Common myeloid progenitor, CD34-positive (primary cell): ENCODE data around the gene TEX28.
A peak's percentile ranks its signal among the peaks of the same experiment; 100 is the strongest.

Experiments
- CTCF ChIA-PET: fragments of 350-600 bp; sonication (Branson Sonifier 250); formaldehyde crosslinking; loops from one replicate; lab custom pipeline; 2021; ENCODE audit warnings: antibody characterized with exemption; lab: Charles Lee
- POLR2A ChIA-PET: fragments of 350-600 bp; sonication (Branson Sonifier 250); formaldehyde crosslinking; loops from one replicate; lab custom pipeline; 2021; ENCODE audit warnings: antibody characterized with exemption; lab: Charles Lee
- DNase-seq, 3 donors: peaks; one replicate each; pipeline versions ENCODE4 v3.0.0 to v3.0.0-alpha.2; 2013
- H3K27ac ChIP-seq, 2 experiments: 1 replicate in 1 of 2; 2 replicates in 1 of 2; pipeline ENCODE4 v1.7.0; 2013; ENCODE audit warnings: inconsistent platforms in 2 of 2, low read length in 2 of 2, mild to moderate bottlenecking in 2 of 2, low read depth in 1 of 2, moderate library complexity in 1 of 2; ENCODE audit not compliant: severe bottlenecking in 2 of 2, insufficient read depth in 1 of 2, poor library complexity in 1 of 2
- H3K27me3 ChIP-seq, 5 experiments: replicated peaks in 2 of 5; 1 replicate in 3 of 5; 2 replicates in 2 of 5; pipeline versions ENCODE4 v1.6.1 to v1.7.0; 2013; ENCODE audit warnings: low read length in 4 of 5, mild to moderate bottlenecking in 2 of 5, moderate library complexity in 2 of 5, inconsistent platforms in 1 of 5; ENCODE audit not compliant: insufficient read depth in 5 of 5, control insufficient read depth in 4 of 5
- H3K36me3 ChIP-seq, 4 experiments: 1 replicate in 2 of 4; 2 replicates in 2 of 4; pipeline versions ENCODE4 v1.6.1 to v1.7.0; 2013; ENCODE audit warnings: low read length in 3 of 4, control low read depth in 1 of 4, mild to moderate bottlenecking in 1 of 4; ENCODE audit not compliant: control insufficient read depth in 4 of 4, insufficient read depth in 4 of 4
- H3K4me1 ChIP-seq, 4 experiments: 1 replicate in 3 of 4; 2 replicates in 1 of 4; pipeline versions ENCODE4 v1.6.1 to v1.7.1; 2013; ENCODE audit warnings: low read length in 3 of 4, mild to moderate bottlenecking in 3 of 4, control low read depth in 1 of 4, inconsistent platforms in 1 of 4, moderate library complexity in 1 of 4; ENCODE audit not compliant: control insufficient read depth in 4 of 4, insufficient read depth in 4 of 4; ENCODE audit errors: control extremely low read depth in 1 of 4
- H3K4me3 ChIP-seq, 7 experiments: 1 replicate in 4 of 7; 2 replicates in 3 of 7; pipeline versions ENCODE4 v1.5.1 to v1.7.0; 2013; ENCODE audit warnings: mild to moderate bottlenecking in 7 of 7, low read length in 6 of 7, moderate library complexity in 6 of 7, inconsistent platforms in 2 of 7, low read depth in 2 of 7, control low read depth in 1 of 7; ENCODE audit not compliant: insufficient read depth in 4 of 7, control insufficient read depth in 1 of 7; ENCODE audit errors: extremely low read depth in 1 of 7
- H3K9me3 ChIP-seq, 5 experiments: 1 replicate in 4 of 5; 2 replicates in 1 of 5; pipeline versions ENCODE4 v1.6.1 to v1.7.1; 2013; ENCODE audit warnings: low read length in 4 of 5, mild to moderate bottlenecking in 2 of 5, inconsistent platforms in 1 of 5, low read depth in 1 of 5, moderate library complexity in 1 of 5; ENCODE audit not compliant: control insufficient read depth in 4 of 5, insufficient read depth in 2 of 5; ENCODE audit errors: control extremely low read depth in 1 of 5
- WGBS: methylation state at CpG from one replicate; pipeline ENCODE4 v1.1.5; 2013; ENCODE audit not compliant: insufficient coverage; 5-methylcytosine and 5-hydroxymethylcytosine counted together

Gene TEX28

DNA sequence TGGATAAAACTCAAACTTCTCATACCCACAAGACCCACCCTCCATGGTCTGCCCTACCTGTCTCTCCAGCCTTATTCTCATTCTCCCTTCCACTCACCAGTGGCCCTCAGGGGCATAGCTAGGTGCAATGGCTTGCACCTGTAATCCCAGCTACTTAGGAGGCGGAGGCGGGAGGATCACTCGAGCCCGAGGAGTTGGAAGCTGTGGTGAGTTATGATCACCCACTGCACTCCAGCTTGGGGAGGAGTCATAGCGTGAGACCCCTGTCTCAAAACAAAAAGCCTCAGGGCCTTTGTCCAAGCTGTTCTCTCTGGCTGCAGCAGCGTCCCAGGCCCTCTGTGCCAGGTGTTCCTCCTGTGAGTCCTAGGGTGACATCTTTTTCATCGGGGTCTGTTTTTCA is 17.2 kb upstream of the TEX28 start:
- WGBS, result 100% methylated on average over 2 of the region's 7 CpGs
- Histone ChIP-seq H3K9me3 (no peaks in the 10 kb centered on the region), H3K27me3 (peaks cover 0 to 2% (median 0%) of the 10 kb centered on the region in 5 experiments), H3K27ac (no peak overlapping the region), H3K4me3 (no peak overlapping the region), H3K36me3 (no peaks in the 10 kb centered on the region), H3K4me1 (peaks cover 0 to 4% (median 0%) of the 10 kb centered on the region in 4 experiments)
- ChIA-PET CTCF (interaction anchor here (1.2 kb wide), 1 partner anchor 175 kb away, joined by 3 read pairs; no protein-coding TSS in a partner anchor), POLR2A (no interaction called here)
- no peak for DNase-seq

DNA sequence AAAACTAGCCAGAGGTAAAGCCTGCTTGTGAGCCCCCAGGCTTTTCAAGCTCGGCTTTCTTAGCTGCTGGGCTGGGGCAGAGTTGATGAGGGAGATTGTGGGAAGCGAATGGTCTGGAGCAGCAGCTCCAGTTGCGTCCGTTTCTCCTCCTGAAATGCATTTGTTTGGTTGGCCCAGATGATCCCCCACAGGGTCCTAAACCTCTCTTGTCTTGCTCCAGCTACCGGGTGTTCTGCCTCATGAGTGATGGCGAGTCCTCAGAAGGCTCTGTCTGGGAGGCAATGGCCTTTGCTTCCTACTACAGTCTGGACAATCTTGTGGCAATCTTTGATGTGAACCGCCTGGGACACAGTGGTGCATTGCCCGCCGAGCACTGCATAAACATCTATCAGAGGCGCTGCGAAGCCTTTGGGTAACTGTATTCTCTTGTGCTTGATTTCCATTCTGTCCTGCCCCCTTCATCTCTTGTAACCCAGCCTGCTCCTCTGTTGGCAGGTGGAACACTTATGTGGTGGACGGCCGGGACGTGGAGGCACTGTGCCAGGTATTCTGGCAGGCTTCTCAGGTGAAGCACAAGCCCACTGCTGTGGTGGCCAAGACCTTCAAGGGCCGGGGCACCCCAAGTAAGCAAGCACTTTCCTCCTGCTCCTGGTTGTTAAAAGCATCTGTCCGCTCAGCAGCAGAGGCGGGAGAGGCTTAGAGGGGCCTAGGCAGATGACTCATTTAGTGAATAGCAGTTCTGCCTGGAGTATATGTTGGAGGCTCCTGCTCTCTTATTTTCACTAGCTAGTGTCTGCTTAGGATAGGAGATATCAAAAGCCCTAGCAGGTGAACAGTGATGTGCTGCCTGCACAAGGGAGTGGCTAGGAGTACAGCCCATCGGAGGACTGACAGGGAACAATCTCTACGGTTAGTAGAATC is 16.0 kb upstream of the TEX28 start:
- DNase-seq, result no peak
- ChIA-PET CTCF (no interaction called here), POLR2A (no interaction called here)
- Histone ChIP-seq H3K4me1 (peaks cover 0 to 4% (median 0%) of the 10 kb centered on the region in 4 experiments), H3K9me3 (no peaks in the 10 kb centered on the region), H3K4me3 (no peak overlapping the region), H3K27me3 (peaks cover 0 to 2% (median 0%) of the 10 kb centered on the region in 5 experiments), H3K27ac (no peak overlapping the region), H3K36me3 (no peaks in the 10 kb centered on the region)
- 87% methylated on average over 16 of the region's 19 CpGs for WGBS

DNA sequence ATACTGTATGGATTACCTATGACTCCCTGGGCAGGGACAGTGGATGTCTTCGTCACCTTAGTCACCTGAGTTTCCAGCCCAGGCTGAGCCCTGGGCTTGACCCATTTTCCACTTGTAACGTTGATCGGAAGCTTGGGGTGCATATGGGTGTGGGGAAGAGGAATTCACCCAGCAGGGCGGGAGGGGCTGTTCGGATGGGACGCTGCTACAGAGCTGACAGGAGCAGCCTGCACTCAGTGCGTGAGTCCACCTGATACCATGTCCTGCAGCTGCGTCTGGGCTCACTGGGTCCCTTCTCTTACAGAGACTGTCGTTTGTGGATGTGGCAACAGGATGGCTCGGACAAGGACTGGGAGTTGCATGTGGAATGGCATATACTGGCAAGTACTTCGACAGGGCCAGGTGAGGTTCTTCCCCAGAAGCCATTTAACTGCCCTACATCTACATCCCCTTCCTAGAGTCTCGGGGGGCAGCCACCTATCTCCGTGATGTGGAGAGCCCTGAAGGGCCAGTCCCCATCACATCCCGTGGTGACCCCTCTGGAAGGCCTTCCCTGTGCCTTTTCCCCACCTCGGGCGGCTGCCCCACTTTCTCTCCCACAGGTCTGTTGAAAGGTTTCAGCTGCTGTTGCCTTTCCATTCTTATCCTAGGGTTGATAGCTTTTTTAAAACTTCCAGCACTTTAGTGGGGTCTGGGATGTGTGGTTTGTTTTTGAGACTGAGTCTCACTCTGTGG is 14.3 kb upstream of the TEX28 start:
- Histone ChIP-seq H3K4me1 (peaks cover 0 to 6% (median 1%) of the 10 kb centered on the region in 4 experiments), H3K27me3 (peaks cover 0 to 5% (median 0%) of the 10 kb centered on the region in 5 experiments), H3K36me3 (no peaks in the 10 kb centered on the region), H3K27ac (no peak overlapping the region), H3K9me3 (no peaks in the 10 kb centered on the region), H3K4me3 (no peak overlapping the region)
- WGBS, result 79% methylated on average over 11 of the region's 16 CpGs
- DNase-seq, result no peak
- ChIA-PET POLR2A (no interaction called here), CTCF (interaction anchor here (0.8 to 1.7 kb wide), 4 partner anchors 9 to 179 kb away, joined by 3 to 6 read pairs (median 4); no protein-coding TSS in a partner anchor)

DNA sequence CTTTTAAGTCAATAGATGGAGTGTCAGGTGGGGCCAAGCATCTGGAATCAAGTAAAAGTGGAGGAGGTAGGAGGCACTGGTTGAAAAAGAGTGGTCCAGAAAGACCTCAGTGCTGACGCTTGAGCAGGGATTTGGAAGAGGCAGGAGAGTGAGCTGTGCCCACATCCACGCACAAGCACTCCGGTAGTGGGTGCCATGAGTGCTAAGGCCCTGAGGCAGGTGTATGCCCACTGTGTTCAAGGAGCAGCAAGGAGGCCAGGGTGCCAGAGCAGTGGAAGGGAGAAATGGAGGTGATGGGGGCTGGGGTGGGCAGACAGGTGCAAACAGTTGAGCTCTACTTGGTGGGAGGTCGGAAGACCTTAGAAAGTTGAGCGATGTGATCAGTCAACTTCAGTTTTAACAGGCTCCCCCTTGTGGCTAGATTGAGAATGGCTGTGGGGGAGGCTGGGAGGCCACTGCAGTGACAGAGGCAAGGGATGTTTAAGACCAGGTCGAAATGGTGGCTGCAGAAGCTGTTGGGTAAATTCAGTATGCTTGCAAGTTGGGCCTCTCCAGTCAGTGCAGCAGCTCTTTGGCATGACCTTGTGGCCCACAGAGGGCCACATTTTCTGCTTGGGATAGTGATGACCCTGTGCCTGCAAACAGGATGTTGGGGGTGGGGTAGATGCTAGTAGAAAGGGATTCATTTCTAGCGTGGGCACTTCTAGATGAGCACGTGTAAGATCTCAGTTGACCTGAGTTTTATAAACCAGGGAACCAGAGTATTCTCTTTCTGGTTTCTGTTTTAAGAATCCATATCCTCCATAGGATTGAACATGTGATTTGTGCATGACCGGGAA is 13.4 kb upstream of the TEX28 start:
- ChIA-PET POLR2A (interaction anchor here (0.5 kb wide), 1 partner anchor 243 kb away, joined by 3 read pairs; no protein-coding TSS in a partner anchor), CTCF (interaction anchor here (0.8 to 1.7 kb wide), 4 partner anchors 8 to 179 kb away, joined by 3 to 6 read pairs (median 4); no protein-coding TSS in a partner anchor)
- Histone ChIP-seq H3K36me3 (no peaks in the 10 kb centered on the region), H3K27ac (no peak overlapping the region), H3K4me1 (peaks cover 0 to 6% (median 1%) of the 10 kb centered on the region in 4 experiments), H3K27me3 (peaks cover 0 to 9% (median 0%) of the 10 kb centered on the region in 5 experiments), H3K9me3 (no peaks in the 10 kb centered on the region), H3K4me3 (no peak overlapping the region)
- peak; percentile 68 to 85 (median 77) for DNase-seq
- 64% methylated on average over 9 of the region's 9 CpGs for WGBS

DNA sequence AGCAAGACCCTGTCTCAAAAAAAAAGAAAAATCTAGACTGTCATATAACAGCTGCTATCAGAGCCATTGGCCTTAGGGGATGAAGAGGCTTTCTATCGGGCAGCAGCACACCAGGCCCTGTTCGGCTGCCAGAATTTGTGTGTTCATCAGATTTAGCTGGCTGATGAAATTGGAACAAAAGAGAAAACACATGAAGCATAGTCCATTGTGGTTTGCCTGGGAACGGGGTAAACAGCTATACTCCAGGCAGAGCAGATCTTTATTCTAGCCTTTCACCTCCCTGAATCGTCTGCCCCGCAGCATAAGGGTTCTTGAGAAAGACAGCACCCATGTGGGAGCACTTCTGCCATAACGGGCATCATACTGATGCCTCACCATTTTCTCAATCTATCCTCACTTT is 12.3 kb upstream of the TEX28 start:
- WGBS, result 98% methylated on average over 5 of the region's 6 CpGs
- Histone ChIP-seq H3K4me1 (peaks cover 0 to 6% (median 1%) of the 10 kb centered on the region in 4 experiments), H3K27me3 (peaks cover 0 to 9% (median 0%) of the 10 kb centered on the region in 5 experiments), H3K4me3 (no peak overlapping the region), H3K27ac (no peak overlapping the region), H3K9me3 (no peaks in the 10 kb centered on the region), H3K36me3 (no peaks in the 10 kb centered on the region)
- CTCF ChIA-PET, result interaction anchor here (0.7 kb wide), 2 partner anchors 170 to 294 kb away, joined by 3 read pairs; no protein-coding TSS in a partner anchor
- DNase-seq, result no peak
- POLR2A ChIA-PET, result no interaction called here

DNA sequence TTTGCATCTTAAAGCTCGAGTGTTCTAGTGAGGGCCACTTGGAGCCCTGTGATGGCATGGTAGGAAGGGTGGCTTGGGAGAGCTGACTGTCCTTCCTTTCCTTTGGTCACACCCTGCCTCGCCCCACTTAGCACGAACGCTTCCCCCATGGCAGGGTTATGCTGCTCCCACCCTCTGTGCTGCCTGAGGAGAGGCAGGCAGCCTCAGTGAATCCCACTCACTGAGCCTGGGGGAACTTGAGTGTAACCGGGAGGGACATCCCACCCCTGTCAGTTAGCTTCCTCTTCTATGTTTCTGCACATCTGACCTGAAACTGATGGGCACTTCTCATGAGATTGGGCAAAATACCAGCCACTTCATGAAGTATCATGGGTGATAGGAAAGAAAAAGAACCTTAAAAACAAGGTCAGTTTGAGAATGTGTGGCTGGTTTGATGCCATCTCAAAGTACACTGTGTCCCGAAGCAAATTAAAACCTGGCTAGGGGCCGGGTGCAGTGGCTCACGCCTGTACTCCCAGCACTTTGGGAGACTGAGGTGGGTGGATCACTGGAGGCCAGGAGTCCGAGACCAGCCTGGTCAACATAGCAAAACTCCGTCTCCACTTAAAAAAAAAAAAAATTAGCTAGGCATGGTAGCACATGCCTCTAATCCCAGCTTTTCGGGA is 10.7 kb upstream of the TEX28 start:
- CTCF ChIA-PET, result interaction anchor here (1.4 to 3.0 kb wide), 3 partner anchors 12 to 230 kb away, joined by 3 to 12 read pairs (median 6); no protein-coding TSS in a partner anchor
- no peak overlapping the region for H3K4me3 ChIP-seq
- 81% methylated on average over 9 of the region's 11 CpGs for WGBS
- no peaks in the 10 kb centered on the region for H3K36me3 ChIP-seq
- peaks cover 0 to 6% (median 1%) of the 10 kb centered on the region in 4 experiments for H3K4me1 ChIP-seq
- H3K27me3 ChIP-seq, result peaks cover 0 to 8% (median 0%) of the 10 kb centered on the region in 5 experiments
- DNase-seq, result peak in 2 of 3 donors; percentile 24 to 32
- POLR2A ChIA-PET, result no interaction called here
- H3K27ac ChIP-seq, result no peak overlapping the region
- H3K9me3 ChIP-seq, result no peaks in the 10 kb centered on the region
